NOMO-1 treated with dmso at 0.1 percent for 144 hours (cell line): ENCODE results near the gene MYO15A.

ENCODE experiments used
- DNase-seq: peaks from one replicate; lab custom pipeline; 2025; ENCODE audit not compliant: unreplicated experiment; lab: John Stamatoyannopoulos, UW

Gene MYO15A

GRCh38 chr17:18101828-18102227 is 6.7 kb upstream of the MYO15A start:
- DNase-seq = no peak

DNA sequence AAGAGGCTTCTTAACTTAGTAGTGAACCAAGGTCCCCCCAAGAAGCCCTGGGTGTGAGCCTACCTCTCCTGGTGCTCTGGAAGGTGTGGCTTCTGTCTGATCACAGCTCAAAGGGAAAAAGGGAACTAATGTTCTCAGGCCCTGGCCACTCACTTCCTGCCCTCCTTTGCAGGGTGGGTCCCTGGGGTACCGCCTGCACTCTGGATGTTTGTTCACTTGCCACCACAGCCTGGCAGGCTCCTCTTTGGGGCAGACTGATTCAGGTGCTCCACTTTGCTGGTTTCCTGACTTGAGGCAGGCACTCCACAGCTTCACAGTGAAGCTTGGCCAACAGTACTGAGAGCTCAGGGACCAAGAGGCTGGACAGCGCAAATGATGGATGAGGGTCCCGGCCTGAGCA is 5.9 kb upstream of the MYO15A start:
- peak; percentile 28 for DNase-seq

- DNase-seq = no peak
These were observed 3.5 kb upstream of the MYO15A start for GRCh38 chr17:18105027-18105426.

DNA sequence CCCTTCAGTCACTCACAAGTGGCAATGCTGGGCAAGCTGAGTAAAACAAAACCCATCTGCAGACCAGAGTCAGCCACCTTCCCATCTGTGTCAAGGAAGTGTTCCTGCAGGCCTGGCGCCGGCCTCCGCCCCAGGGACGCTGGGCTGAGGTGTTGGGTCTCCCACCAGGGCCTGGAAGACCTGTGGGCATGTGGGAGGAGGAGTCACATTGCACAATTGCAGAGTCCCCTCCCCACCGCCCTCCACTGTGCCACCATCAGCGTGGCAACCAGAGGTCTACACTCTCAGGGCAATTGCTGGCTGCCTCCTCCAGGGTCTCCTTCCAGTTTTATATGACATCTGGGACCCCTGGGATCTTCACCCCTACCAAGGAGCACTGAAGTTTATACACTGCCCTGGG is 3.0 kb upstream of the MYO15A start:
- no peak for DNase-seq

DNA sequence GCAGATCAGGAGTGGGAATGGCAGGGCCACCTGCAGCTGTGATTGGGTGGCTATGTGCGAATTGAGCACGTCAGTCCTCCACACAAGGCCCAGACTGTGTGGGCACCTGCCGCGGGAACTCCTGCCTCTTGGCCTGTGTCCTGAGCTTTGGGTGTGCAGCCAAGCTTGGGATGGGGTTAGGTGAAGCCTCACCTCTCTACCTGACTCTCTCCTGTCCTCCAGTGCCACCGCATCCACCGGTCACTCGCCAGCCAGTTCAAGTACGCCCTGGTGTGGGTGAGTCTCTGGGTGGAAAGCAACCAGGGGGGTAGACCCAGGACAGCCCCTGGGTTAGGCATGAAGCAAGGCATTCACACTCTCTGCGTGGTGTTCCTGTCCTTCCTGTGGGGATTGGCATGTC is 2.3 kb upstream of the MYO15A start:
- no peak for DNase-seq

DNA sequence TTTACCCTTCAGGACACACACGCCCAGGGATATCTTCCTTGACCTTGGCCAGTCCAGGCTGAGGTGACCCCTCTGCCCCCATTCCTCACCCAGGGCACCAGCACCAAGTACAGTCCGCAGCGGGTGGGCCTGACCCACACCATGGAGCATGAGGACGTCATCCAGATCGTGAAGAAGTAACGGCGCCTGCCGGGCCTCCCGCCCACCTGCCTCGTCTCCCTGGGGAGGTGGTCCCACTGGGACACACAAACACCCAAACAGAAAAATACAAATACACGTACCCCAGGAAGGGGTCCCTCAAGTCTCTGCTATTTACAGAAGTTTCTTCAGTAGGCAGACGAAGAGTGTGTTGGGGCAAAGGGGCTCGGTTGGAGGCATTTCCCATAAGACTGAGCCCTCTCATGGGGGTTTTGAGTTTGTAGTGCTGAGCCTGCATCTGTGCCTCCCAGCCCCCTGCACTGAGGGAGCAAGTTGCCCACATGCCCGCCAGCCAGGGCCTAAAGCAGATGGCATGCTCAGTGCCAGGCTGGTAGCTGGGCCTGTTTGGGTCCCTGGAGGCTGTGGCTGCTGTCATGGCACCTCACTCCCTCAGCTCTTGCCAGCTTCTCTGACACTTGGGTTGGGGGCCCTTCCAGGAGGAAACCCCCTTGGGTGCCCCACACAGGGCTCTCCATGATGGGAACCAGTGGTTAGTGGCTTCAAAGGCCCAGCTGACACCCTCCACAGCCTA is 1.3 kb upstream of the MYO15A start:
- no peak for DNase-seq

DNA sequence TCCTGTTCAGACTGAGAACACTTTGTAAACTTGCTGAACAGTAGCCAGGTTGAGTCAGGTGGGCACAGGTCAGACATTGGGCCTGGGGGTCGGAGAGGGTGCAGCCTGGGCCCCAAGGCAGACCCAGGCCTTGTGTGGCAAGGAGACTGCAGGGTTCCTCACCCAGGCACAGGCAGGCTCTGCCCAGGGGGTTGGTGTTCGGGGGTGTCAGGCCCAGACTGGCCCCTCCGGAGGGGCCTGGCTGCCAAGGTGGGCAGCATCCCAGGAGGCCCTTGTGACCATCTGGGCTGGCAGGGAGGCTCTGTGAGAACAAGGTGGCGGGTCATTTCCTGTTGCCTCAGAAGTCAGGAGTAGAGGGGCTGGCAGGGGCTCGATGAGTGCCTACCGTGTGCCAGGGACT is 585 bp upstream of the MYO15A start:
- no peak for DNase-seq

- no peak for DNase-seq
These were observed 1.5 kb downstream of the MYO15A start for GRCh38 chr17:18109935-18110485.

- DNase-seq = no peak
These were observed 2.1 kb downstream of the MYO15A start for GRCh38 chr17:18110636-18111145.

DNA sequence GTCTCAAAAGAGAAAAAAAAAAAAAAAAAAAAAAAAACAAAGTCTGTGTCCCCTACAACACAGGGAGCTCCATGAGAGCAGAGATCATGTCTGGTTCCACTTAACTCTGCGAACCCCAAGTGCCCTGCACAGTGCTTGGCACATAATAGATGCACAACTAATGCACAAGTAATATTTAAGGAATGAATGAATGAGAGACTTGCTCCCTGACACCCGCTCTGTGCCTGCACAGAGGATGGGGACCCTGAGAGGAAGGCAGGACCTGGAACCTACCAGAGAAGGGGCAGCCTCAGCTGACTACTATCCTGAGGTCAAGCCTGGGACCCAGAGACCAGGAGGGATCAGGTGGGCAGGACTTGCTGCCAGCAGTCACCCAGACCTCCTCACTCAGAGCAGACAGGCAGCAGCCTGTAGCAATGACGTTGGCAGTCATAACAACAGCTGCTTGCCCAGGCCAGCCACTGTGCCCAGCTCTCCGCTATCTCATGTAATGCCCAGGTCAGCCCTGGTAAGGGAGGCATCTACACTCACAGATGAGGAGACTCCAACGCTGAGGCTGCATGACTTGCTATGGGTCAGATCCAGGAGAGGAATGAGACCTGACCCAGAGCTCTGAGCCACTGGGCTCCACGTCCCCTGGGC is 2.9 kb downstream of the MYO15A start:
- no peak for DNase-seq

GRCh38 chr17:18115517-18115916 is 7.0 kb downstream of the MYO15A start:
- DNase-seq = no peak

GRCh38 chr17:18116078-18116477 is 7.5 kb downstream of the MYO15A start:
- no peak for DNase-seq

DNA sequence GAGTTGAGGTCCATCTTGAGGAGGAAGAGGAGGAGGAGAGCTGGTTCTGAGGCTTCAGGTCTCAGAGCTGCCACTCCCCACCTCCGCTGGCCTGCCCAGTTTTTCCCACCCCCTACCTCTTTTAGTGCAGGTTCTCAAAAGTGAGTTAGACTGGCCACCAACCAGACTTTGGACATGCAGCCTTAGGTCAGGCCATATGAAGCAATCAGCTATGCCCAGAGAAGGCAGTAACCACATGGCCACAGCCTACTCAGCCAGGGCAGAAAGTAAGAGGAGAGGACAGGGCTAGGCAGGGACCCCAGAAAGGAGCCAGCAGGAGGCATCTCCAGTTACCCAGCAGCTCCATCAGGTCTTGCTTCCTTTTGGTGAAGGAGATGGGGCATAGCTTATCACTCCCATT is 9.0 kb downstream of the MYO15A start:
- DNase-seq = no peak

- DNase-seq = no peak
These were observed 9.7 kb downstream of the MYO15A start for GRCh38 chr17:18117982-18118975.

DNA sequence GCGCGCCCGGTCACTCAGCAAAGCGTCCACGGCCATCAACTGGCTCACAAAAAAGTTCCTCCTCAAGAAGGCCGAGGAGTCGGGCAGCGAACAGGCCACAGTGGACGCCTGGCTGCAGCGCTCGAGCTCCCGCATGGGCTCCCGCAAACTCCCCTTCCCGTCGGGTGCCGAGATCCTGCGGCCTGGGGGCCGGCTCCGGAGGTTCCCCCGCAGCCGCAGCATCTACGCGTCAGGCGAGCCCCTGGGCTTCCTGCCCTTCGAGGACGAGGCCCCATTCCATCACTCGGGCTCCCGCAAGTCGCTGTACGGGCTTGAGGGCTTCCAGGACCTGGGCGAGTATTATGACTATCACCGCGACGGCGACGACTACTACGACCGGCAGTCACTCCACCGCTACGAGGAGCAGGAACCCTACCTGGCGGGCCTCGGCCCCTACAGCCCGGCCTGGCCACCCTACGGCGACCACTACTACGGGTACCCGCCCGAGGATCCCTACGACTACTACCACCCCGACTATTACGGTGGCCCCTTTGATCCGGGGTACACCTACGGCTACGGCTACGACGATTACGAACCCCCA is 10.7 kb downstream of the MYO15A start:
- DNase-seq = no peak

DNA sequence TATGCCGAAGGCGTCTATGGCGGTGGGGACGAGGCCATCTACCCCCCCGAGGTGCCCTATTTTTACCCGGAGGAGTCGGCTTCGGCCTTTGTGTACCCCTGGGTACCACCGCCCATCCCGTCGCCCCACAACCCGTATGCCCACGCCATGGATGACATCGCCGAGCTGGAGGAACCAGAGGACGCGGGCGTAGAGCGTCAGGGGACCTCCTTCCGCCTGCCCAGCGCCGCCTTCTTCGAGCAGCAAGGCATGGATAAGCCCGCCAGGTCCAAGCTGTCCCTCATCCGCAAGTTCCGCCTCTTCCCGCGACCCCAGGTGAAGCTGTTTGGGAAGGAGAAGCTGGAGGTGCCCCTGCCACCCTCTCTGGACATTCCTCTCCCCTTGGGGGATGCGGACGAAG is 11.4 kb downstream of the MYO15A start:
- no peak for DNase-seq

DNA sequence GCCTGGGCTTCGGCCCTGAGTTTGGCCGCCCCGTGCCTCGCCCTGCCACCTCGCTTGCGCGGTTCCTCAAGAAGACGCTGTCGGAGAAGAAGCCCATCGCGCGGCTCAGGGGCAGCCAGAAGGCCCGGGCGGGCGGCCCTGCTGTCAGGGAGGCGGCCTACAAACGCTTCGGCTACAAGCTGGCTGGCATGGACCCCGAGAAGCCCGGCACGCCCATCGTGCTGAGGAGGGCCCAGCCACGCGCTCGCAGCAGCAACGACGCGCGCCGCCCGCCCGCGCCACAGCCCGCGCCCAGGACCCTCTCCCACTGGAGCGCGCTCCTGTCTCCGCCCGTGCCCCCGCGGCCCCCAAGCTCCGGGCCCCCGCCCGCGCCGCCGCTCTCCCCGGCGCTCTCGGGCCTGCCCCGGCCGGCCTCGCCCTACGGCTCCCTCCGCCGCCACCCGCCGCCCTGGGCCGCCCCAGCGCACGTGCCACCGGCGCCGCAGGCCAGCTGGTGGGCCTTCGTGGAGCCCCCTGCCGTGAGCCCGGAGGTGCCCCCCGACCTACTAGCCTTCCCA is 12.0 kb downstream of the MYO15A start:
- DNase-seq = no peak

DNA sequence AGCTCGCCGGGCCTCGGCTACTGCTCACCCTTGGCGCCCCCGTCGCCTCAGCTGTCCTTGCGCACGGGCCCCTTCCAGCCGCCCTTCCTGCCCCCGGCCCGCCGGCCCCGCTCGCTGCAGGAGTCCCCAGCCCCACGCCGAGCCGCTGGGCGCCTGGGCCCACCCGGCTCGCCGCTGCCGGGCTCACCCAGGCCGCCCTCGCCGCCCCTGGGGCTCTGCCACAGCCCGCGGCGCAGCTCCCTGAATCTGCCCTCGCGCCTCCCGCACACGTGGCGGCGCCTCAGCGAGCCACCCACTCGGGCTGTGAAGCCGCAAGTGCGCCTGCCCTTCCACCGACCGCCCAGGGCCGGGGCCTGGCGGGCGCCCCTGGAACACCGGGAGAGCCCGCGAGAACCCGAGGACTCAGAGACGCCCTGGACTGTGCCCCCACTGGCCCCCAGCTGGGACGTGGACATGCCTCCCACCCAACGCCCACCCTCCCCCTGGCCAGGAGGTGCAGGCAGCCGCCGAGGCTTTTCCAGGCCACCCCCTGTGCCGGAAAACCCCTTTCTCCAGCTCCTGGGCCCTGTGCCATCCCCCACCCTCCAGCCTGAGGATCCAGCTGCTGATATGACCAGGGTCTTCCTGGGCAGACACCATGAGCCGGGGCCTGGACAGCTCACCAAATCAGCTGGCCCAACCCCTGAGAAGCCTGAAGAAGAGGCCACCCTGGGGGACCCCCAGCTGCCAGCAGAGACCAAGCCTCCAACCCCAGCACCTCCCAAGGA is 12.8 kb downstream of the MYO15A start:
- no peak for DNase-seq

- DNase-seq = no peak
These were observed 14.6 kb downstream of the MYO15A start for GRCh38 chr17:18122990-18123753.
